HepG2 (cell line): ENCODE data around the gene ATAD3A. TPM values are rescaled to one million over a fixed set of nuclear protein-coding genes. Genes with fewer than 3 reads are reported as not detected.
A peak's percentile ranks its signal among the peaks of the same experiment; 100 is the strongest.

Experiments used
- HNRNPUL1 ChIP-seq: fragments of 200-400 bp; formaldehyde crosslinking; IDR thresholded peaks from 2 replicates; pipeline ENCODE4 v1.6.1; 2017; ENCODE audit warnings: low read depth, mild to moderate bottlenecking, low read length, moderate library complexity
- KLF13 ChIP-seq: sonication (generic); formaldehyde crosslinking; IDR thresholded peaks from 2 replicates; pipeline ENCODE4 v1.4.0; 2020; ENCODE audit warnings: mild to moderate bottlenecking, missing genetic modification reagents
- PHF20 ChIP-seq: sonication (generic); formaldehyde crosslinking; IDR thresholded peaks from 2 replicates; pipeline ENCODE4 v1.5.0; 2020; ENCODE audit warnings: mild to moderate bottlenecking, missing genetic modification reagents
- PITX1 ChIP-seq: sonication (generic); formaldehyde crosslinking; IDR thresholded peaks from 2 replicates; pipeline ENCODE4 v1.5.1; 2020; ENCODE audit warnings: mild to moderate bottlenecking, missing genetic modification reagents
- RNF2 ChIP-seq: fragments of 450-650 bp; conservative IDR thresholded peaks from 2 replicates; pipeline ENCODE4 v1.6.1; 2016; ENCODE audit warnings: low read depth
- TARDBP ChIP-seq: sonication (generic); formaldehyde crosslinking; IDR thresholded peaks from 2 replicates; pipeline ENCODE4 v1.8.0; 2022; ENCODE audit warnings: mild to moderate bottlenecking, missing genetic modification reagents
- ZNF34 ChIP-seq: sonication (generic); formaldehyde crosslinking; IDR thresholded peaks from 2 replicates; pipeline ENCODE4 v1.4.0; 2020; ENCODE audit warnings: mild to moderate bottlenecking, missing genetic modification reagents, borderline replicate concordance
- ZNF724P ChIP-seq: sonication (generic); formaldehyde crosslinking; IDR thresholded peaks from 2 replicates; pipeline ENCODE4 v1.8.0; 2022; ENCODE audit warnings: missing genetic modification reagents, borderline replicate concordance
- ZNF790 ChIP-seq: sonication (generic); formaldehyde crosslinking; IDR thresholded peaks from 2 replicates; pipeline ENCODE4 v1.8.0; 2022; ENCODE audit warnings: missing genetic modification reagents, mild to moderate bottlenecking, borderline replicate concordance
- ZNF883 ChIP-seq: sonication (generic); formaldehyde crosslinking; IDR thresholded peaks from 2 replicates; pipeline ENCODE4 v1.5.1; 2020; ENCODE audit warnings: mild to moderate bottlenecking, missing genetic modification reagents; ENCODE audit errors: not compliant biosample characterization
- polyA plus RNA-seq, 8 experiments: library from polyadenylated mRNA; depleted of rRNA in 3 of 8; stranded (reverse) in 7 of 8; unstranded in 1 of 8; fragments of >200 nt; fragmentation: Illumina TruSeq in 4 of 8; extraction: Trizol in 4 of 8; gene quantifications; 2 replicates each; pipeline versions ENCODE4 v1.2.1 to v1.2.3, GENCODE V29; 2011 to 2016; ENCODE audit warnings: low read depth in 4 of 8, missing spikeins in 1 of 8, mixed read lengths in 1 of 8; ENCODE audit not compliant: insufficient read depth in 1 of 8
- total RNA-seq, 5 experiments: library from RNA; depleted of rRNA; stranded (reverse); fragments of >200 nt; fragmentation: Illumina TruSeq; extraction: Trizol; gene quantifications; 2 replicates each; pipeline ENCODE4 v1.2.3, GENCODE V29; 2016; ENCODE audit warnings: low read depth in 1 of 5
- TF ChIP-seq, protein P1 (sequence below), 2 experiments: fragments of 450-650 bp in 1 of 2; sonication (generic) in 1 of 2; formaldehyde crosslinking in 1 of 2; IDR thresholded peaks; 2 replicates each; pipeline versions ENCODE4 v1.6.1 to v1.8.0; 2016 to 2022; ENCODE audit warnings: antibody characterized with exemption in 1 of 2, mild to moderate bottlenecking in 1 of 2, missing genetic modification reagents in 1 of 2
- TF ChIP-seq, protein P2 (sequence below): sonication (generic); formaldehyde crosslinking; IDR thresholded peaks from 2 replicates; pipeline ENCODE4 v1.4.0; 2020; ENCODE audit warnings: mild to moderate bottlenecking, missing genetic modification reagents
- TF ChIP-seq, protein P3 (sequence below): IDR thresholded peaks from 2 replicates; pipeline ENCODE4 v1.6.1; 2016; ENCODE audit warnings: low read depth, borderline replicate concordance
- TF ChIP-seq, protein P4 (sequence below): sonication (generic); formaldehyde crosslinking; IDR thresholded peaks from 2 replicates; pipeline ENCODE4 v1.4.0; 2020; ENCODE audit warnings: missing genetic modification reagents, borderline replicate concordance

Gene ATAD3A
- total and polyA plus RNA-seq, 2 of the 13 experiments (the other 11 are each of a cell fraction or from before 2014, with no cell fraction given) = 10.6 to 49.0 TPM

DNA sequence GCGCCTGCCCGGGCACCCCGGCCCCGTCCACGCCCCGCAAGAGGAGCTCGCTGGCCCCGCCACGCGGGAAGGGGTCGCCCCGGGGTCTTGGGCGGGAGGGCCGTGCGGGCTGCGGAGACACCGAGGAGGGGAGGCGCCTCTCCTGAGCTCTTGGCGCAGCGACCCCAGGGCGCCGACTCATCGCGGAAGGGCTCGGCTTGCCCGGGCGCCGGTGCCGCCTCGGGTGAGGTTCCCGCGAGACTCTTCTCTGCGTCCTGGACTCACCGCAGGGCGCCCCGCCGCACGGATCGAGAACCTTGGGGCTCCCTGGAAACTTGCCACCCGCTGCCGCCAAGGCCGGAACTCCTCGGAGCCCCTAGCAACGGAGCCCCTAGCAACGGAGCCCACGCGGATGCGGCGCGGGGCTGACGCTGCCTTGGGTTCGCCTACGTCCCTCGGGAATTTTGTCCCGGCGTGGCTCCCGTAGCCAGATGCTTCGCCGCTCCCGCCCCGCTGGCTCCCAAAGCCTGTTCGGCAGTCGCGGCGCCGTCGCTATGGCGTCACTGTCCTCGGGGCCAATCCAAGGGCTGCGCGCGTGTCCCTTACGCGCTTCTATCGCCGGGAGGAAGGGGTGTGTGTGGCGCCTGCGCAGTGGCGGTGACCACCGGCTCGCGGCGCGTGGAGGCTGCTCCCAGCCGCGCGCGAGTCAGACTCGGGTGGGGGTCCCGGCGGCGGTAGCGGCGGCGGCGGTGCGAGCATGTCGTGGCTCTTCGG lies at the start of gene ATAD3A (continued):
- TF ChIP-seq, protein P1, sequence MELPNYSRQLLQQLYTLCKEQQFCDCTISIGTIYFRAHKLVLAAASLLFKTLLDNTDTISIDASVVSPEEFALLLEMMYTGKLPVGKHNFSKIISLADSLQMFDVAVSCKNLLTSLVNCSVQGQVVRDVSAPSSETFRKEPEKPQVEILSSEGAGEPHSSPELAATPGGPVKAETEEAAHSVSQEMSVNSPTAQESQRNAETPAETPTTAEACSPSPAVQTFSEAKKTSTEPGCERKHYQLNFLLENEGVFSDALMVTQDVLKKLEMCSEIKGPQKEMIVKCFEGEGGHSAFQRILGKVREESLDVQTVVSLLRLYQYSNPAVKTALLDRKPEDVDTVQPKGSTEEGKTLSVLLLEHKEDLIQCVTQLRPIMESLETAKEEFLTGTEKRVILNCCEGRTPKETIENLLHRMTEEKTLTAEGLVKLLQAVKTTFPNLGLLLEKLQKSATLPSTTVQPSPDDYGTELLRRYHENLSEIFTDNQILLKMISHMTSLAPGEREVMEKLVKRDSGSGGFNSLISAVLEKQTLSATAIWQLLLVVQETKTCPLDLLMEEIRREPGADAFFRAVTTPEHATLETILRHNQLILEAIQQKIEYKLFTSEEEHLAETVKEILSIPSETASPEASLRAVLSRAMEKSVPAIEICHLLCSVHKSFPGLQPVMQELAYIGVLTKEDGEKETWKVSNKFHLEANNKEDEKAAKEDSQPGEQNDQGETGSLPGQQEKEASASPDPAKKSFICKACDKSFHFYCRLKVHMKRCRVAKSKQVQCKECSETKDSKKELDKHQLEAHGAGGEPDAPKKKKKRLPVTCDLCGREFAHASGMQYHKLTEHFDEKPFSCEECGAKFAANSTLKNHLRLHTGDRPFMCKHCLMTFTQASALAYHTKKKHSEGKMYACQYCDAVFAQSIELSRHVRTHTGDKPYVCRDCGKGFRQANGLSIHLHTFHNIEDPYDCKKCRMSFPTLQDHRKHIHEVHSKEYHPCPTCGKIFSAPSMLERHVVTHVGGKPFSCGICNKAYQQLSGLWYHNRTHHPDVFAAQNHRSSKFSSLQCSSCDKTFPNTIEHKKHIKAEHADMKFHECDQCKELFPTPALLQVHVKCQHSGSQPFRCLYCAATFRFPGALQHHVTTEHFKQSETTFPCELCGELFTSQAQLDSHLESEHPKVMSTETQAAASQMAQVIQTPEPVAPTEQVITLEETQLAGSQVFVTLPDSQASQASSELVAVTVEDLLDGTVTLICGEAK (IDR thresholded peaks at IDR 0.05) = no peak
- TF ChIP-seq, protein P1 (CRISPR knock-in tag; IDR thresholded peaks at IDR 0.05) = peak; percentile 80
- TF ChIP-seq, protein P2, sequence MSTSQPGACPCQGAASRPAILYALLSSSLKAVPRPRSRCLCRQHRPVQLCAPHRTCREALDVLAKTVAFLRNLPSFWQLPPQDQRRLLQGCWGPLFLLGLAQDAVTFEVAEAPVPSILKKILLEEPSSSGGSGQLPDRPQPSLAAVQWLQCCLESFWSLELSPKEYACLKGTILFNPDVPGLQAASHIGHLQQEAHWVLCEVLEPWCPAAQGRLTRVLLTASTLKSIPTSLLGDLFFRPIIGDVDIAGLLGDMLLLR (CRISPR knock-in tag) = 0 out of 2 replicates have a peak, but pooled peaks have one; percentile 63
- TF ChIP-seq TARDBP (CRISPR knock-in tag) (peak; percentile 95), ZNF34 (no peak), ZNF883 (CRISPR knock-in tag) (peak; percentile 40), RNF2 (peak; percentile 72; the same call in 1 of the 2 replicates), HNRNPUL1 (peak; percentile 59; the same call in 1 of the 2 replicates), ZNF790 (CRISPR knock-in tag) (peak; percentile 82; the same call in 1 of the 2 replicates), PITX1 (peak; percentile 69; the same call in 1 of the 2 replicates), ZNF724P (peak; percentile 81; the same call in 1 of the 2 replicates), KLF13 (CRISPR knock-in tag) (0 out of 2 replicates have a peak, but pooled peaks have one; percentile 27), PHF20 (peak; percentile 96)
- TF ChIP-seq, protein P3, sequence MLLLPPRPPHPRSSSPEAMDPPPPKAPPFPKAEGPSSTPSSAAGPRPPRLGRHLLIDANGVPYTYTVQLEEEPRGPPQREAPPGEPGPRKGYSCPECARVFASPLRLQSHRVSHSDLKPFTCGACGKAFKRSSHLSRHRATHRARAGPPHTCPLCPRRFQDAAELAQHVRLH (CRISPR knock-in tag) = peak; percentile 81; the same call in 1 of the 2 replicates
- TF ChIP-seq, protein P4, sequence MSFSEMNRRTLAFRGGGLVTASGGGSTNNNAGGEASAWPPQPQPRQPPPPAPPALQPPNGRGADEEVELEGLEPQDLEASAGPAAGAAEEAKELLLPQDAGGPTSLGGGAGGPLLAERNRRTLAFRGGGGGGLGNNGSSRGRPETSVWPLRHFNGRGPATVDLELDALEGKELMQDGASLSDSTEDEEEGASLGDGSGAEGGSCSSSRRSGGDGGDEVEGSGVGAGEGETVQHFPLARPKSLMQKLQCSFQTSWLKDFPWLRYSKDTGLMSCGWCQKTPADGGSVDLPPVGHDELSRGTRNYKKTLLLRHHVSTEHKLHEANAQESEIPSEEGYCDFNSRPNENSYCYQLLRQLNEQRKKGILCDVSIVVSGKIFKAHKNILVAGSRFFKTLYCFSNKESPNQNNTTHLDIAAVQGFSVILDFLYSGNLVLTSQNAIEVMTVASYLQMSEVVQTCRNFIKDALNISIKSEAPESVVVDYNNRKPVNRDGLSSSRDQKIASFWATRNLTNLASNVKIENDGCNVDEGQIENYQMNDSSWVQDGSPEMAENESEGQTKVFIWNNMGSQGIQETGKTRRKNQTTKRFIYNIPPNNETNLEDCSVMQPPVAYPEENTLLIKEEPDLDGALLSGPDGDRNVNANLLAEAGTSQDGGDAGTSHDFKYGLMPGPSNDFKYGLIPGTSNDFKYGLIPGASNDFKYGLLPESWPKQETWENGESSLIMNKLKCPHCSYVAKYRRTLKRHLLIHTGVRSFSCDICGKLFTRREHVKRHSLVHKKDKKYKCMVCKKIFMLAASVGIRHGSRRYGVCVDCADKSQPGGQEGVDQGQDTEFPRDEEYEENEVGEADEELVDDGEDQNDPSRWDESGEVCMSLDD = peak; percentile 18; the same call in 1 of the 2 replicates
